Subcutaneous adipose tissue (tissue), 4 donors: ENCODE data around the gene FRMPD4. TPM values are rescaled to one million over a fixed set of nuclear protein-coding genes. Genes with fewer than 3 reads are reported as not detected.

Experiments used
- CTCF ChIP-seq: fragments of 450-650 bp; IDR thresholded peaks from one replicate; pipeline ENCODE4 v1.5.1; 2016; ENCODE audit warnings: low read depth, mild to moderate bottlenecking, control low read depth, antibody characterized with exemption, moderate library complexity
- small RNA-seq: library from RNA; depleted of rRNA; stranded (forward); fragments of <200 nt; gene quantifications from one replicate; pipeline ENCODE3, GENCODE V24; 2016
- total RNA-seq, 4 donors: library from RNA; depleted of rRNA; stranded (reverse); fragments of >200 nt; gene quantifications; one replicate each; pipeline ENCODE4 v1.1.0, GENCODE V29; 2016

FRMPD4 gene
- total RNA-seq, 4 donors from 2014 or later = 0.17 to 0.44 (median 0.19) TPM; not detected in 1

- no peak for TF ChIP-seq CTCF
Measured at GRCh38 chrX:12753366-12753765, 615.1 kb downstream of the FRMPD4 start.

- TF ChIP-seq CTCF = no peak
Measured at GRCh38 chrX:12758291-12758690, 620.0 kb downstream of the FRMPD4 start.

- no peak for TF ChIP-seq CTCF
Measured at GRCh38 chrX:12767856-12768255, 629.6 kb downstream of the FRMPD4 start.

- TF ChIP-seq CTCF = no peak
Measured at GRCh38 chrX:12768491-12768890, 630.2 kb downstream of the FRMPD4 start.

GRCh38 chrX:12770440-12770839 is 632.2 kb downstream of the FRMPD4 start:
- TF ChIP-seq CTCF = no peak

- TF ChIP-seq CTCF = no peak
Measured at GRCh38 chrX:12771445-12772069, 633.3 kb downstream of the FRMPD4 start.

Small RNAs within 50 kb of the gene (small RNA-seq; reads per million reads assigned to genes)
- gene AC119619.1 (not detected), gene RF00019 (0.49 reads per million), gene RN7SKP290 (not detected)
